Body of pancreas (tissue), 4 donors: ENCODE data around the gene EXD3. TPM values are rescaled to one million over a fixed set of nuclear protein-coding genes. Genes with fewer than 3 reads are reported as not detected.

Experiments
- ATAC-seq: fragments of 150-250 bp; one replicate; pipeline ENCODE4 v1.9.1; 2016
- DNase-seq, 4 donors: peaks; one replicate each; pipeline ENCODE4 v3.0.0-alpha.2; 2019
- H3K27ac ChIP-seq, 4 donors: fragments of 200-600 bp; sonication (generic); 1 replicate in 3 of 4; 2 replicates in 1 of 4; pipeline versions ENCODE4 v1.5.1 to v1.6.1; 2016 to 2019; ENCODE audit warnings: mild to moderate bottlenecking in 1 of 4, mixed read lengths in 1 of 4, moderate library complexity in 1 of 4
- H3K27me3 ChIP-seq, 2 donors: fragments of 200-600 bp; sonication (generic); one replicate each; pipeline ENCODE4 v1.6.0; 2016; ENCODE audit warnings: mild to moderate bottlenecking in 1 of 2
- H3K36me3 ChIP-seq, 2 donors: fragments of 200-600 bp; sonication (generic); replicated peaks in 1 of 2; 2 replicates each; pipeline ENCODE4 v1.5.1; 2016; ENCODE audit warnings: low read depth in 2 of 2; ENCODE audit not compliant: insufficient read depth in 1 of 2
- H3K4me1 ChIP-seq: fragments of 200-600 bp; sonication (generic); one replicate; pipeline ENCODE4 v1.6.0; 2016
- H3K4me3 ChIP-seq, 2 donors: fragments of 200-600 bp; sonication (generic); 1 replicate in 1 of 2; 2 replicates in 1 of 2; pipeline ENCODE4 v1.5.1; 2016 to 2019
- H3K9me3 ChIP-seq, 3 donors: fragments of 200-600 bp; sonication (generic); 1 replicate in 2 of 3; 2 replicates in 1 of 3; pipeline ENCODE4 v1.5.1; 2016
- CTCF ChIP-seq, 7 experiments: fragments of 450-650 bp in 4 of 7; fragments of 200-600 bp in 3 of 7; sonication (generic) in 3 of 7; IDR thresholded peaks; one replicate each; pipeline ENCODE4 v1.5.1; 2016 to 2019; ENCODE audit warnings: antibody characterized with exemption in 7 of 7
- POLR2A ChIP-seq, 3 donors: fragments of 450-650 bp; IDR thresholded peaks; one replicate each; pipeline ENCODE4 v1.6.1; 2016; ENCODE audit warnings: antibody characterized with exemption in 3 of 3, mild to moderate bottlenecking in 2 of 3
- WGBS, 2 donors: methylation state at CpG; one replicate each; pipeline ENCODE4 v1.1.5; 2017; 5-methylcytosine and 5-hydroxymethylcytosine counted together
- intact Hi-C: fragments of 100-400 bp; cut with DNase I; formaldehyde crosslinking; loops from one replicate; pipeline ENCODE4 v1.15.1; 2023
- total RNA-seq, 2 donors: library from RNA; depleted of rRNA; stranded (reverse); fragments of >200 nt; gene quantifications; one replicate each; pipeline ENCODE4 v1.1.0, GENCODE V29; 2016

Gene EXD3
- total RNA-seq, 2 donors from 2014 or later, result 23.3 to 34.9 TPM

- H3K9me3 ChIP-seq, result no peaks in the 10 kb centered on the region
- no peak for TF ChIP-seq POLR2A (IDR thresholded peaks at IDR 0.05)
- TF ChIP-seq CTCF (IDR thresholded peaks at IDR 0.05), result no peak
- H3K27me3 ChIP-seq, result no peaks in the 10 kb centered on the region
- intact Hi-C loops, result no loop called here
- H3K36me3 ChIP-seq, result no peaks in the 10 kb centered on the region
- DNase-seq (peak in 1 of 4 donors; percentile 1), ATAC-seq (no peak)
- H3K4me1 ChIP-seq, result no peaks in the 10 kb centered on the region
- 93 to 94% methylated on average over 19 to 25 of the region's 26 CpGs for WGBS, 2 donors
- no peak overlapping the region for H3K4me3 ChIP-seq
- no peak overlapping the region for H3K27ac ChIP-seq
Measured at GRCh38 chr9:137385061-137385655, 37.8 kb downstream of the EXD3 start.

GRCh38 chr9:137383784-137384756 is 38.9 kb downstream of the EXD3 start:
- no peak overlapping the region for H3K27ac ChIP-seq
- intact Hi-C loops, result no loop called here
- no peak for TF ChIP-seq POLR2A (IDR thresholded peaks at IDR 0.05)
- no peak for TF ChIP-seq CTCF (IDR thresholded peaks at IDR 0.05)
- H3K27me3 ChIP-seq, result no peaks in the 10 kb centered on the region
- H3K36me3 ChIP-seq, result no peaks in the 10 kb centered on the region
- 91 to 94% methylated on average over 27 to 36 of the region's 39 CpGs for WGBS, 2 donors
- H3K9me3 ChIP-seq, result no peaks in the 10 kb centered on the region
- ATAC-seq (no peak), DNase-seq (peak in 2 of 4 donors; percentile 3 to 7)
- H3K4me3 ChIP-seq, result no peak overlapping the region
- no peaks in the 10 kb centered on the region for H3K4me1 ChIP-seq

- no peaks in the 10 kb centered on the region for H3K27me3 ChIP-seq
- TF ChIP-seq CTCF (IDR thresholded peaks at IDR 0.05), result no peak
- no peak for TF ChIP-seq POLR2A (IDR thresholded peaks at IDR 0.05)
- no peaks in the 10 kb centered on the region for H3K36me3 ChIP-seq
- DNase-seq (peak in 2 of 4 donors; percentile 3 to 8), ATAC-seq (no peak)
- intact Hi-C loops, result no loop called here
- H3K4me1 ChIP-seq, result no peaks in the 10 kb centered on the region
- H3K4me3 ChIP-seq, result no peak overlapping the region
- no peaks in the 10 kb centered on the region for H3K9me3 ChIP-seq
- no peak overlapping the region for H3K27ac ChIP-seq
- 71 to 79% methylated on average over 3 to 24 of the region's 27 CpGs for WGBS, 2 donors
Measured at GRCh38 chr9:137383081-137383783, 39.7 kb downstream of the EXD3 start.

GRCh38 chr9:137382444-137383080 is 40.4 kb downstream of the EXD3 start:
- peak in 2 of 4 donors; percentile 6 to 11 for DNase-seq
- no peak overlapping the region for H3K27ac ChIP-seq
- no peak overlapping the region for H3K4me3 ChIP-seq
- WGBS, 2 donors, result 86 to 93% methylated on average over 11 to 16 of the region's 25 CpGs
- no peak for TF ChIP-seq POLR2A (IDR thresholded peaks at IDR 0.05)
- TF ChIP-seq CTCF (IDR thresholded peaks at IDR 0.05), result no peak
- intact Hi-C loops, result no loop called here
- H3K27me3 ChIP-seq, result no peaks in the 10 kb centered on the region
- ATAC-seq, result no peak
- no peaks in the 10 kb centered on the region for H3K9me3 ChIP-seq
- no peaks in the 10 kb centered on the region for H3K36me3 ChIP-seq
- H3K4me1 ChIP-seq, result no peaks in the 10 kb centered on the region
